GM18505 (cell line): ENCODE data around the gene RITA1.
A peak's percentile ranks its signal among the peaks of the same experiment; 100 is the strongest.

Source experiments
- ATAC-seq: cut with Tn5 transposase; IDR thresholded peaks from one replicate; pipeline ENCODE4 v1.9.1; 2021; ENCODE audit not compliant: unreplicated experiment
- POLR2A ChIP-seq: IDR thresholded peaks from 4 replicates; pipeline ENCODE4 v1.6.1; 2011; ENCODE audit warnings: borderline replicate concordance; ENCODE audit not compliant: insufficient read depth, insufficient read length; ENCODE audit errors: extremely low read depth

The RITA1 gene

GRCh38 chr12:113230315-113231234 lies 45.1 kb downstream of the RITA1 start:
- peak; percentile 14 for ATAC-seq
- no peak for TF ChIP-seq POLR2A

- no peak for ATAC-seq
Observed at GRCh38 chr12:113231235-113232088, 45.9 kb downstream of the RITA1 start.

GRCh38 chr12:113232089-113232839 lies 46.7 kb downstream of the RITA1 start:
- no peak for ATAC-seq
- no peak for TF ChIP-seq POLR2A

More at GRCh38 chr12:113231235-113232088, 45.9 kb downstream of the RITA1 start:
- TF ChIP-seq POLR2A, result no peak

- no peak for ATAC-seq
- no peak for TF ChIP-seq POLR2A
Observed at GRCh38 chr12:113232840-113233585, 47.5 kb downstream of the RITA1 start.

- TF ChIP-seq POLR2A, result no peak
- ATAC-seq, result no peak
Observed at GRCh38 chr12:113233967-113234366, 48.4 kb downstream of the RITA1 start.

GRCh38 chr12:113234483-113234882 lies 49.0 kb downstream of the RITA1 start:
- no peak for TF ChIP-seq POLR2A
- ATAC-seq, result no peak

- ATAC-seq, result no peak
- no peak for TF ChIP-seq POLR2A
Observed at GRCh38 chr12:113235976-113236375, 50.5 kb downstream of the RITA1 start.

GRCh38 chr12:113236539-113237399 lies 51.2 kb downstream of the RITA1 start:
- no peak for ATAC-seq
- no peak for TF ChIP-seq POLR2A

GRCh38 chr12:113237748-113238147 lies 52.2 kb downstream of the RITA1 start:
- no peak for ATAC-seq
- TF ChIP-seq POLR2A, result no peak

GRCh38 chr12:113238309-113238708 lies 52.8 kb downstream of the RITA1 start:
- no peak for TF ChIP-seq POLR2A
- no peak for ATAC-seq

- no peak for ATAC-seq
- no peak for TF ChIP-seq POLR2A
Observed at GRCh38 chr12:113239288-113239771, 53.8 kb downstream of the RITA1 start.
